Measurements from ENCODE around the gene SSH2.

The SSH2 gene

GRCh38 chr17:29597361-29598172 lies 332.5 kb downstream of the SSH2 start:
- no peak for DNase-seq

GRCh38 chr17:29596811-29597210 lies 333.2 kb downstream of the SSH2 start:
- DNase-seq, result no peak

GRCh38 chr17:29595943-29596774 lies 333.9 kb downstream of the SSH2 start:
- no peak for DNase-seq

GRCh38 chr17:29595107-29595942 lies 334.7 kb downstream of the SSH2 start:
- no peak for DNase-seq

GRCh38 chr17:29594519-29595090 lies 335.4 kb downstream of the SSH2 start:
- no peak for DNase-seq

- DNase-seq, result no peak
Measured at GRCh38 chr17:29593591-29594518, 336.2 kb downstream of the SSH2 start.

GRCh38 chr17:29592850-29593551 lies 337.0 kb downstream of the SSH2 start, which contains the start of gene ANKRD13B:
Gene ANKRD13B (plus strand): TSS chr17:29593132. CDS start chr17:29593622, 490 bp downstream.
- no peak for DNase-seq

GRCh38 chr17:29591737-29592608 lies 338.1 kb downstream of the SSH2 start:
- DNase-seq, result peak; percentile 64 to 65

- DNase-seq, result peak; percentile 15 to 56
Measured at GRCh38 chr17:29591146-29591736, 338.8 kb downstream of the SSH2 start.

GRCh38 chr17:29590411-29591145 lies 339.4 kb downstream of the SSH2 start:
- DNase-seq, result peak; percentile 29 to 71

GRCh38 chr17:29589524-29590410 lies 340.3 kb downstream of the SSH2 start, which contains the start of gene GIT1:
Gene GIT1 (minus strand): TSS chr17:29589648. CDS start chr17:29589378, 270 bp downstream.
- peak; percentile 88 to 93 for DNase-seq

- DNase-seq, result peak in 1 of 2 donors; percentile 45
Measured at GRCh38 chr17:29588562-29589411, 341.2 kb downstream of the SSH2 start.

GRCh38 chr17:29588017-29588561 lies 341.9 kb downstream of the SSH2 start:
- DNase-seq, result no peak

- no peak for DNase-seq
Measured at GRCh38 chr17:29587591-29587990, 342.4 kb downstream of the SSH2 start.

GRCh38 chr17:29586676-29587469 lies 343.2 kb downstream of the SSH2 start:
- DNase-seq, result no peak
